Right lobe of liver (tissue), 4 donors: ENCODE data around the gene SOAT1.

ENCODE experiments used
- POLR2A ChIP-seq: fragments of 450-650 bp; IDR thresholded peaks from one replicate; pipeline ENCODE4 v1.6.1; 2017; ENCODE audit warnings: antibody characterized with exemption, mild to moderate bottlenecking
- TF ChIP-seq, protein P1 (sequence below), 4 donors: fragments of 200-600 bp in 3 of 4; fragments of 450-650 bp in 1 of 4; IDR thresholded peaks; one replicate each; pipeline versions ENCODE4 v1.5.1 to v1.8.0; 2016 to 2022; ENCODE audit warnings: antibody characterized with exemption in 4 of 4, mild to moderate bottlenecking in 2 of 4
- donor health status: DM: no; HTN: no; CAD: no.
- donor health status: DM: no; HTN: no; CAD: no.
- donor health status: DM: no; HTN: yes; CAD: no.

DNA sequence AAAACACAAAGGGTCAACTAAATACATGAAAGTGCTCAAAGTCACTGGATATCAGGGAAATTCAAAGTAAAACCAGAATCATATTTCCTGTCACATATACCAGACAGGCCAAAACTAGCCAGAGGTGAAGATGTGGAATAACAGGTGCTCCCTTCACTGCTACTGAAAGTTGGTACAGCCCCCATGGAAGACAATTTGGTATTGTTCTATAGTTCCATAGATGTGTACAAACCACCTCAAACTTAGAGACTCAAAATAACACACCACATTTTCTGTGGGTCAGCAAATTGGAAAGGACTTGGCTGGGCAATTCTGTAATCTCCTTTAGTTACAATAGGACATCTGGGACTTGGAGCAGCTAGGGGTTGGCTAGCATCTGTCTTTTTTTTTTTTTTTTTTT, 24.5 kb upstream of the SOAT1 start:
- TF ChIP-seq, protein P1, sequence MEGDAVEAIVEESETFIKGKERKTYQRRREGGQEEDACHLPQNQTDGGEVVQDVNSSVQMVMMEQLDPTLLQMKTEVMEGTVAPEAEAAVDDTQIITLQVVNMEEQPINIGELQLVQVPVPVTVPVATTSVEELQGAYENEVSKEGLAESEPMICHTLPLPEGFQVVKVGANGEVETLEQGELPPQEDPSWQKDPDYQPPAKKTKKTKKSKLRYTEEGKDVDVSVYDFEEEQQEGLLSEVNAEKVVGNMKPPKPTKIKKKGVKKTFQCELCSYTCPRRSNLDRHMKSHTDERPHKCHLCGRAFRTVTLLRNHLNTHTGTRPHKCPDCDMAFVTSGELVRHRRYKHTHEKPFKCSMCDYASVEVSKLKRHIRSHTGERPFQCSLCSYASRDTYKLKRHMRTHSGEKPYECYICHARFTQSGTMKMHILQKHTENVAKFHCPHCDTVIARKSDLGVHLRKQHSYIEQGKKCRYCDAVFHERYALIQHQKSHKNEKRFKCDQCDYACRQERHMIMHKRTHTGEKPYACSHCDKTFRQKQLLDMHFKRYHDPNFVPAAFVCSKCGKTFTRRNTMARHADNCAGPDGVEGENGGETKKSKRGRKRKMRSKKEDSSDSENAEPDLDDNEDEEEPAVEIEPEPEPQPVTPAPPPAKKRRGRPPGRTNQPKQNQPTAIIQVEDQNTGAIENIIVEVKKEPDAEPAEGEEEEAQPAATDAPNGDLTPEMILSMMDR (IDR thresholded peaks at IDR 0.05): no peak
- no peak for TF ChIP-seq POLR2A
